Lung (tissue), 12 donors: ENCODE measurements around the gene AUTS2. TPM values are rescaled to one million over a fixed set of nuclear protein-coding genes. Genes with fewer than 3 reads are reported as not detected.

Source experiments
- ATAC-seq: fragments of 200-7000 bp; cut with Tn5 transposase; one replicate; pipeline ENCODE4 v1.9.1; 2020; ENCODE audit warnings: moderate number of reproducible peaks; ENCODE audit not compliant: insufficient read depth, low FRiP score
- DNase-seq, 3 donors: peaks; one replicate each; pipeline ENCODE4 v3.0.0-alpha.2; 2013 to 2017
- H3K27ac ChIP-seq, 2 donors: one replicate each; pipeline ENCODE4 v1.5.1; 2013; ENCODE audit warnings: mild to moderate bottlenecking in 2 of 2, moderate library complexity in 2 of 2, control low read depth in 1 of 2, inconsistent platforms in 1 of 2, low read depth in 1 of 2, low read length in 1 of 2
- H3K27me3 ChIP-seq, 3 donors: one replicate each; pipeline ENCODE4 v1.5.1; 2013; ENCODE audit warnings: low read length in 2 of 3; ENCODE audit not compliant: control insufficient read depth in 3 of 3, insufficient read depth in 3 of 3
- H3K36me3 ChIP-seq, 4 donors: one replicate each; pipeline ENCODE4 v1.5.1; 2013; ENCODE audit warnings: low read length in 4 of 4, mild to moderate bottlenecking in 1 of 4, moderate library complexity in 1 of 4; ENCODE audit not compliant: control insufficient read depth in 4 of 4, insufficient read depth in 4 of 4
- H3K4me1 ChIP-seq, 5 donors: one replicate each; pipeline ENCODE4 v1.5.1; 2013; ENCODE audit warnings: low read length in 5 of 5, mild to moderate bottlenecking in 2 of 5, moderate library complexity in 1 of 5; ENCODE audit not compliant: control insufficient read depth in 5 of 5, insufficient read depth in 5 of 5
- H3K4me3 ChIP-seq: one replicate; pipeline ENCODE4 v1.5.1; 2013; ENCODE audit warnings: mild to moderate bottlenecking, control low read depth, moderate library complexity
- H3K9ac ChIP-seq, 2 donors: one replicate each; pipeline ENCODE4 v1.5.1; 2013; ENCODE audit warnings: low read length in 2 of 2, control low read depth in 1 of 2; ENCODE audit not compliant: insufficient read depth in 1 of 2
- H3K9me3 ChIP-seq, 4 donors: one replicate each; pipeline ENCODE4 v1.5.1; 2013; ENCODE audit warnings: low read length in 3 of 4, mild to moderate bottlenecking in 1 of 4, moderate library complexity in 1 of 4; ENCODE audit not compliant: control insufficient read depth in 4 of 4, insufficient read depth in 3 of 4
- WGBS, 2 donors: extraction: QIAGEN DNeasy Blood & Tissue Kit; methylation state at CpG; one replicate each; pipeline ENCODE4 v1.1.7; 2013; 5-methylcytosine and 5-hydroxymethylcytosine counted together
- polyA plus RNA-seq, 2 donors: library from polyadenylated mRNA; stranded (reverse); fragments of 200-250 nt; gene quantifications; one replicate each; pipeline ENCODE4 v1.2.1, GENCODE V29; 2013
- total RNA-seq, 2 donors: library from RNA; depleted of rRNA in 1 of 2; stranded (reverse); fragments of >200 nt in 1 of 2; gene quantifications; one replicate each; pipeline ENCODE4 v1.2.1, GENCODE V29; 2014 to 2021
- TF ChIP-seq, protein P1 (sequence below): IDR thresholded peaks from 2 replicates; pipeline ENCODE4 v1.5.1; 2012; ENCODE audit warnings: mild to moderate bottlenecking; ENCODE audit errors: control extremely low read depth, extremely low read depth
- donor health status: control.
- donor health status: control.
- donor health status: Bipolar disorder and iron deficiency.
- donor health status: healthy.
- donor health status: DM: yes; HTN: yes; CAD: no.

Gene AUTS2
- total and polyA plus RNA-seq, 4 donors: 11.8 to 115 (median 40.6) TPM

- no peak for ATAC-seq
- H3K36me3 ChIP-seq: no peaks in the 10 kb centered on the region
- DNase-seq: no peak
- peaks cover 0 to 2% (median 0%) of the 10 kb centered on the region in 4 donors for H3K9me3 ChIP-seq
- TF ChIP-seq, protein P1, sequence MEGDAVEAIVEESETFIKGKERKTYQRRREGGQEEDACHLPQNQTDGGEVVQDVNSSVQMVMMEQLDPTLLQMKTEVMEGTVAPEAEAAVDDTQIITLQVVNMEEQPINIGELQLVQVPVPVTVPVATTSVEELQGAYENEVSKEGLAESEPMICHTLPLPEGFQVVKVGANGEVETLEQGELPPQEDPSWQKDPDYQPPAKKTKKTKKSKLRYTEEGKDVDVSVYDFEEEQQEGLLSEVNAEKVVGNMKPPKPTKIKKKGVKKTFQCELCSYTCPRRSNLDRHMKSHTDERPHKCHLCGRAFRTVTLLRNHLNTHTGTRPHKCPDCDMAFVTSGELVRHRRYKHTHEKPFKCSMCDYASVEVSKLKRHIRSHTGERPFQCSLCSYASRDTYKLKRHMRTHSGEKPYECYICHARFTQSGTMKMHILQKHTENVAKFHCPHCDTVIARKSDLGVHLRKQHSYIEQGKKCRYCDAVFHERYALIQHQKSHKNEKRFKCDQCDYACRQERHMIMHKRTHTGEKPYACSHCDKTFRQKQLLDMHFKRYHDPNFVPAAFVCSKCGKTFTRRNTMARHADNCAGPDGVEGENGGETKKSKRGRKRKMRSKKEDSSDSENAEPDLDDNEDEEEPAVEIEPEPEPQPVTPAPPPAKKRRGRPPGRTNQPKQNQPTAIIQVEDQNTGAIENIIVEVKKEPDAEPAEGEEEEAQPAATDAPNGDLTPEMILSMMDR: no peak
- H3K9ac ChIP-seq: no peak overlapping the region
- H3K27me3 ChIP-seq: no peaks in the 10 kb centered on the region
- WGBS, 2 donors: 79 to 81% methylated on average over 11 of the region's 11 CpGs
- peaks cover 0 to 3% (median 0%) of the 10 kb centered on the region in 5 donors for H3K4me1 ChIP-seq
- no peak overlapping the region for H3K4me3 ChIP-seq
- H3K27ac ChIP-seq: no peak overlapping the region
These were observed 976.9 kb downstream of the AUTS2 start for GRCh38 chr7:70574970-70575799.

DNA sequence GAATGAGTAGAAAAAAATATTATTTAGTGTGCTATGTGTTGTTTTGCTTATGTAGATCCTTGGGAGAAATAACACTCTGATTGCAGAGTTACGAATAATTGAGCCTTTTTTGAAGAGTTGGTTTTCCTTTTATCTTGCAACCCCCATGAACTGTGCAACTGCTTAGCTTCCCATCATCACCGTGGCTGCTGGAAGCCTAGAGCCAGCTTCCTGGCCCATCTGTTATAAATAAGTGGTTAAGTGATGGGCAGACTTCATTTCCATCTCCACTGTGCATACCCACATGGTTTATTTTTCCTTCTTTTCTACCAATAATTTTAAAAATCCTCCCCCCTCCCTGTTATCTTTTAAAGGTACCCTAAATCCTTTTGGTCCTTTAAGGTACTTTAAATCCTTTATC is 978.8 kb downstream of the AUTS2 start:
- ATAC-seq (no peak), DNase-seq (no peak)
- no peaks in the 10 kb centered on the region for H3K4me1 ChIP-seq
- H3K9me3 ChIP-seq: peaks cover 0 to 2% (median 0%) of the 10 kb centered on the region in 4 donors
- no peaks in the 10 kb centered on the region for H3K36me3 ChIP-seq
- no peaks in the 10 kb centered on the region for H3K27me3 ChIP-seq
- WGBS, 2 donors: 92 to 96% methylated on average over 2 of the region's 2 CpGs
- no peak overlapping the region for H3K27ac ChIP-seq
- H3K4me3 ChIP-seq: no peak overlapping the region
- H3K9ac ChIP-seq: no peak overlapping the region
- TF ChIP-seq, protein P1: no peak

GRCh38 chr7:70578131-70578530 is 979.9 kb downstream of the AUTS2 start:
- WGBS, 2 donors: 95 to 97% methylated on average over 3 of the region's 3 CpGs
- Histone ChIP-seq H3K9ac (no peak overlapping the region), H3K4me3 (no peak overlapping the region), H3K36me3 (no peaks in the 10 kb centered on the region), H3K27me3 (no peaks in the 10 kb centered on the region), H3K9me3 (peaks cover 0 to 2% (median 0%) of the 10 kb centered on the region in 4 donors), H3K4me1 (peaks cover 0 to 10% (median 0%) of the 10 kb centered on the region in 5 donors), H3K27ac (no peak overlapping the region)
- ATAC-seq (no peak), DNase-seq (no peak)
- TF ChIP-seq, protein P1: no peak
